Measurements from ENCODE around the gene LDLRAD3.

LDLRAD3 gene

DNA sequence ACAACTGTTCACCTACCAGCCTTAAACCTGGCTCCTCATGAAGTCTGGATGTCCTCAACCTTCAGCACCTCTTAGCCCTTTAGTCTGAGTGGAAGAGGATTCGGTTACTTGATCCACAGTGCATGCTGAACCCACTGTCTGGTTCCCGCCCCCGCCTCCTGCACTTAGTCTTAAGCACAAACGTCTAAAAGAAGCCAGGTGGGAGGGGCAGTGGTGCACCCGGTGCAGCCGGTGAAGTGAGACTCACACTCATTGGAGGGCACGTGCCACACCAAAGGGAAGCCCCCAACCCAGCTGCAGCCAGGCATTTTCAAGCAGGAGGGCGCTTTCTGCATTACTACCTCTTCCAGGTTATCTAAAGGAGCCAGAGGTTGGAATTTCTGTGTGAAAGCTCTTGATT lies 198.6 kb downstream of the LDLRAD3 start:
- DNase-seq = no peak

DNA sequence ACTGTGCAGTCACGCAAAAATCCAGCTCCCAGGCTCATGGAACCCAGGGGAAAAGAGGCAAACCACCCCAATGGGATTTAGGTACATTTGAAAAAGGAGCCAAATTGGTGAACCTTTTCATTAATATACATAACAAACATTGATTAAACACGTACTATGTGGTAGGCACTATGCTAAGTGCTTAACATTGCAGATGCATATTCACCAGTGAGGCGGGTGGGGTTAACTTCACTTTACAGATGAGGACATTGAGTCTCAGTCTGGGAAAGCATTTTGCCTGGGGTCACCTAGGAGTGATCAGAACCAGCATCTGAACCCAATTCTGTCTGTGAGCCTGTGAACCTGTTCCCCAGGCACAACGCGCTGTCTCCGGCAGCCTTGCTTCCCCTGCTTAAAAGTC lies 199.0 kb downstream of the LDLRAD3 start:
- no peak for DNase-seq

DNA sequence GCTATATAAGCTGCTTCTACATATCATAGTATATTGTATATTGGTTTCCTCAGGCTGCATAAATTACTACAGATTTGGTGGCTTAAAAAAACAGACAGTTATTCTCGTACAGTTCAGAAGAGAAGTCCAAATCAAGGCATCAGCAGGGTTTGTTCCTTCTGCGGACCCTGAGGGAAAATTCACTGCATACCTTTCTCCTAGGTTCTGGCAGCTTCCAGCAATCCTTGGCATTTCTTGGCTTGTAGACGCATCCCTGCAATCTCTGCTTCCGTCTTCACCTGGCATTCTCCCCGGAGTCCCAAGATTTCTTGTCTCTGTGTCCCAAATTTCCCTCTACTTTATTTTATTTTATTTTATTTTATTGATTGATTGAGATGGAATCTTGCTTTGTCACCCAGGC lies 202.6 kb downstream of the LDLRAD3 start:
- DNase-seq = no peak

DNA sequence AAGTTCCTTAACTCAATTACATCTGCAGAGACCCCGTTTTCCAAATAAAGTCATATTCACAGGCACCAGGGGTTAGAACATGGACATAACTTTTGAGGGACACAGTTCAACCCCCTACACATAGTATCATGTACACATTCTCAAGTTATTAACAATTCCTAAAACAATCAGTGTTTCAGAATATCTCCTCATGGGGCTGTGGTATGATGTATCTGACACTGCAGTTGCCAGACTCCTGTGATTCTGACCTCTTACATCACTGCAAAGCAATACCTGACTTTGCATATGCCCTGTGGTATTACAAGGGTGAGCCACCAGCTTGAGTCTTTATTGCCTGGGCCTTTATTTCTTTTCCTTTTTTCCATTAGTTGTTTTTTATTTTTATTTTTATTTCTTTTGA lies 203.6 kb downstream of the LDLRAD3 start:
- DNase-seq = no peak

DNA sequence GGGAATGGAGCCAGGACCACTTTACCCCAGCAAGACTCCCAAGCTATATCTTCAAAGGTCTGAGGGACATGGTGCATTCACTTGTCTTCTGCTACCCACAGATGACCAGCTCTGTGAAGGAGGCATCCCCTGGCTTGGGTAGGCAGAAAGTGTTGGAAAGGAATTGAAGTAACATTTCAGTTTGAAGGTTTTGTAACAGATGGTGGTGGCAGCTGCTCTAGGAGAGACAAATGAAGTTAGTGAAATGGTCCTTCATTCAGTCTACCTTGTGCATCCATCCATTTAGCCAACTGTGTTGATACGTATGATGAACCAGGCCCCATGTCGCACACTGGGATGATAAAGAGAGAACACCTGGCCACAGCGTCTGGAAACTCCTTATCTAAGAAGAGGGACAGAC lies 204.8 kb downstream of the LDLRAD3 start:
- no peak for DNase-seq

DNA sequence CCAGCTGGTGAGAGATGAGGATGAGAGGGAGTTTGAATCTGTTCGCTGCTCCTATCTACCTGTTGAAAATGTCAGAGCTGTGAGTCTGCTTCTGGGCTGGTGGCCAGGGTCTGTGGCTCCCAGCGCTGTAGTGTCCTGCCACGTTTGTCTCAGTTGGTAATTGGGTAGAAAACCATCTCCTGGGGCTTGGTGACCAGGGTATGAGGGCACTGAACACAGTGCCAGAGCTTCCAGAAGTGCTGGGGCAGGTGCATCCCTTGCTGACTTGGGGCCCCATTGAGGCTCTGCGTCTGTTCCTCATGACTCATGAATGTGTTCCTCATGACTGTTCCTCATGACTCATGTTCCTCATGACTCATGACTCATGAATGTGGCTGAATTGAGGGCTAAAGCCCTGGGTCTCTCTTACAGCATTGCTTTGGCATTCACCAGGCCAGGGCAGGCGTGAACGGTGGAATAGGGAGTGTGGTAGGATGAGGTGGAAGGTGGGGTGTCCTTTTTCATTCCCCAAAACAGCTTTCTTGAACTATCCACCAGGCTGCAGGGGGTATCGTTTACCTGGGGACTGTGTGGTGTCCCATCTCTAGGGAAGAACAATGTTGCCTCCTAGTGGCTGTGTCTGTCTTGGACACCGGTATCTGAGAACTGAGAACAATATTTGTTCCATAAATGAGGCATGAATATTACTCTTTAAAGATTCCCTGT lies 205.8 kb downstream of the LDLRAD3 start:
- peak; percentile 69 for DNase-seq

DNA sequence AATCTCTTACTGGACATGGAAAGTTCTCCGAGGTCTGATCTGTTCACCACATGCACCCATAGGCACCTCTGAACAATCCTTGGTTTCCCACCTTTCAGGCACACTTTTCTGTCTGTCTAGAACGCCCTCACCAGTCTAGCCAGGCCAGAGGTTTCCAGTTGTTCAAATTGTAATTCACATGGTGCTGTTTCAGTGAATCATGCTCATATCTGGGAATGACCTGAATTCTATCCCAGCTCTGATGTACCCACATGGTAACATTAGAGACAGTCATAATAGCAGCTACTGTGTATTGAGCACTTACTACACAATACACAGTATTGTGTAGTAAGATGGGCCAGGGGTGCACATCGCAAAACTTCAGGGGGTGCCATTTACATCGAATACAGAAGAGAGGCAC lies 207.1 kb downstream of the LDLRAD3 start:
- DNase-seq = no peak

DNA sequence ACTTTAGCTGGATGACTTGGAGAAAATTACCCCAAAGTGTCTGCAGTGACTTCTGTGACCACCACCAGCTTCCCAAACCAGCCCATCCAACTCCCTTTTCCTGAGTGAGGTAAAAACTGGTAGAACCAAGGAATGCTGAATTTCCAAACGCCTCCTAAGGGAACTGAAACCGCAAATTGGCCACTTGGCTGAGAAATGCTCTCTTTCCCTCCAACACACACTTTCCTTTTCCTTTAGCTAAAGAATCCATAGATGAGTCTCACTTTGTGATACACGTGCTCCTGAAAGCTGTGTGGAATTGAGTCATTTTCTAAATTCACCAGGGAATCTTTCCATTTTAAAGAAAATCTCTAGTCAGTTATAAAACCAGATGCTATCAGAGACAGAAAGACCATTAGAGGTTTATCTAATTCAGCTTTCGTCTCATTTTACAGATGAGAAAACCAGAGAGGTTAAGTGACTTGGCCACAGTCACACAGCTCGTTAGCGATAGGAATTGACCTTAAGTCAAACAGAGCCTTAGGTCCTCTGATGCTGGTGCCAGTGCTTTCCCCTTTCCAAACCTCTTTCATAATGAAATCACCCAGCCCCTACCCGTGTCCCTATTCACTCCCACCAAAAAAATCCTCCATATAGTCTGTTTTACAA lies 208.2 kb downstream of the LDLRAD3 start:
- DNase-seq = no peak

DNA sequence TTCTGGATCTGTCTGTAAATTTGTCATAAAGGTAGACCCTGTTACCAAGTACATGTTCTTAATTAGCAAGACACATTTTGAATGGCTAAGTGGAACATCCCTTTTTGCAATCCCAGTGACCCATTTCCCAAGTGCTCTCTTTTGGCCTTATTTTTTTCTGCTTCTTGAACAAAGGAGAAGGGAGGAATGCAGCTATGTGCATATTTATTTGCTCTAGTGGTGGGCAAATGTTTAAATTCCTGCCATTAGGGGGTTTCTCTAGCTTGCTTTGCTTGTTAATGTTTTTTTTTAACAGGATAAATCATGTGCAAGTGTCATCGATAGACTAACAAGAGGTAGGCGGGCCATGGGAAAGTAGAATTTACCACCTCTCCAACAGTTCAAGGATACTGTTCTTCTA lies 209.7 kb downstream of the LDLRAD3 start:
- DNase-seq = no peak

DNA sequence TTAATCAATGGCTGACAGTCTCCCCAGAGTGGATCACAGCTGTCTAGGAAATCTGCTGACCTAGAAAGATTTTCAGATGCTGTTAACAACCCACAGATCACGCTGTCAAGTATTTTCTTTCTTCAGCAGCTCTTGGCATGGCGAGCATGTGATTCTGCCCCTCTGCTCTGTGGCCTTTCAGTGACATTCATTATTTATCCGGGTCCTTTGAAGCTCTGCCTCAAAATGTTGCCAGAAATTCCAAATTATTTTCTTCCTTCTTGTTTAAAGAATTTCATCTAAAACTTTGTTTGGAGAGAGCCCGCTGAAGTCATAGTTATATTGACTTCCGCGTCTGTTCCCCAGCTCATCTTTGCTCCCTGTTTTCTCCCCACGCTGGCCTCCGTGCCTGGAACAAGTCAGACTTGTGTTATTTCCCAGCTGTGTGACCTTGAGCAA lies 211.3 kb downstream of the LDLRAD3 start:
- DNase-seq = no peak

DNA sequence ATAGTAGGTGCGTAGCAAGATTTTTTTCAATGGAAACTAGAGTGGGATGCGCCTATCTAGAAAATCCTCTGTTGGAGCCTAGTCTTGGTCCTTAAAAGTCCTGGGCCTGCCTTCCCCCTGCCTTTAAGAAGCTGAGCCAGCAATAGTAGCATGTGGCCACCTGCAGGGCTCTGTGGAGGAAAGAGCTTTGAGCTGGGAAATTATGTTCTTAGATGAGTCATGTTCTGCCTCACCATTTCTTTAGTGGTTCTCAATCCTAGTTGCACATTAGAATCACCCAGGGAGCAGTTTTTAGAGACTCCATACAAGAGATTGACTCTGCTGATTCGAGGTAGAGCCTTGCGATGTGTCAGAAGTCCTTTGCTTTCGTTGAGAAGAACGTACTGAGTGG lies 211.9 kb downstream of the LDLRAD3 start:
- no peak for DNase-seq

DNA sequence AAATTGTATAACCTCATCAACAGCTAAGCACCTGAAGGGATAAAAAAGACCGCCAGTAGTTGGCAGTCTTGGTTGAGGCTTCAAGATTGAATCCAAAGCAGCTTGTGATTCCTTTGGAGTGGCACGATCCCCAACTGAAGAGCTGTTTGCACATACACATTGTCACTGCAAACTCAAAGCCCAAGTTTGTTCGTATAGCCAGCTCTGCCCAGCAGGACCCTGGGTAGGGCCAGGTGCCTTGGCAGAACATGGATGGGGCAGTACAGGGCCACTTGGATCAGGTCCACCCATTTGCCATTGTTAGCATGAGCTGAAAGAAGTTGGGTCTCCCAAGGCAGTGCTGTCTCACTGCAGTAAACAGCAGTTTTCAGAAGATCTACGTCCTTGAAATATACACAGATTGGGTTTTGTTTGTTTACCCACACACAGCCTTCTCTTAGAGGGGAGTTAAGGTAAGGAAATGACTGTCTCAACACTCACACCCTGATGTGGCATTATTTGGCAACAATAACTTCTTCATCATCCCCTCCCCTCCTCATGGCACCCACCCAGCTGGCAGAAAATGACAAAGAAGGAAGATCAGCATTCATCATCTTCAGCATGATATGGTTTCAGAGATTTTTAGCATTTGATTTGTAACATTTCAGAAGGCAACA lies 212.4 kb downstream of the LDLRAD3 start:
- no peak for DNase-seq

DNA sequence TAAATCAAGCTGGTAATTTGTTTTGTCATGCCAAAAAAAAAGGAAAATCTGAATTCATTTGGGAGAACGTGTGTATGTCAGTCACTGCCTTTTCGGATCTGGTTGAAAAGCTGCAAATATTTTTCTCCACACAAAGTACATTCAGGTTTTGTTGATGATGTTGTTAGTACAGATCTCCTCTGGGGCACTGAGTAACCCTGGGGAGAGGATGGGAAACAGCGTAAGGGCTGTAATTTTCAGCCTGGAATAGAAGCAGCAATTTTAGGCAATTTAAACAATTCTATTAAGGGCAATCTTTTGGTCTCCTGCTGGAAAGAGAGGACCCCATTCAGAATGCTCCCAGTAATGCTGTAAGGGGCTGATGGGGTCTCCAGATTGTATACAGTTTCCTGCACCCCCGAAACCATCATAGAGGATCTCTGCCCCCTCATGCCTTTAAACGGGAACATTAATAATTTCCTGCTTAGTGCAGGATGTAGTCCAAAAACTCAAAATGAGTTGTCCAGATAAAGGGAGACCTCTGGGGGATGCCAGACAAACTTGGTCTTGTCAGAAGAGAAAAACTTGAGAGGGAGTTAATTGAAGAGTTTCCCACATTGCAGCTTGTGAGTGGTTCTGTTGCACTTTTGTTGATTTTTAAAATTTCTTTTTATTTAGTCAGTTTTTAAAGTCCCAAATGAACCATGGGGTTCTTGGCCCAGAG lies 213.1 kb downstream of the LDLRAD3 start:
- DNase-seq = no peak

DNA sequence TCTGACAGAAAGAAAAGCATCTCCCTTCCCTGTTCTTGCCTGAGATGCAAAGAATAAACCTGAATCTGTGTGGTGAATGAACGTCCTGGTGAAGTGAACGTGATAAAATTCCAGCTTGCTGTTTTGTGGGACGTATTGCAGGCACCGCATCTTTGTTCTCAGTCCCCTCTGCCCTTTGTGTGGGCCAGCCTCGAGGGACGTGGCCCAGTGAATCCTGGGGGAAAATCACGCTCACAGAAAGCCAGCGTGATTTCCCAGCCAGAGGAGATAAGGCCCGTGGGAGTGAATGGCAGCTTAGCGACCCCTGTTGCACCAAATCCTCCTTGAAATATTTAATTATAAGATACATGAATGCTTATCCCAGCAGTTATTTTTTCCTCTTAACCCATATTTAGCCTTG lies 216.2 kb downstream of the LDLRAD3 start:
- DNase-seq = no peak

DNA sequence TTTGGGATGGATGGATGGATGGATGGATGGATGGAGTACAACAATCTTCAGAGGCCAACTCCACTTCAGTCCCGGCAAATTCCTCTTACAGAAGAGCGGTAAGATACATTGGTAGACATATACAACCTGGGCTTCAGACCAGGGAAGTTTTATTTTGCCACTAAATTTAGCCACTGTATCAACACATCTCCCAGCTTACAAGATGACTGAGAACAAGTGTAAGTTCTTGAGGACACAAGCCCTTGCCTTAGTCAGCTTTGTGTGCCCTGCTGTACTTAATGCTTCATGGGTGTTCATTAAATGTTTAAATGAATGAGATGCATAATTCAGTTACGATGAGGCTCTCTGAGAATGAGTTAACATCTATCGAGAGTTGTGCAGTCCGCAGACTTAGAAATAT lies 217.7 kb downstream of the LDLRAD3 start:
- no peak for DNase-seq

DNA sequence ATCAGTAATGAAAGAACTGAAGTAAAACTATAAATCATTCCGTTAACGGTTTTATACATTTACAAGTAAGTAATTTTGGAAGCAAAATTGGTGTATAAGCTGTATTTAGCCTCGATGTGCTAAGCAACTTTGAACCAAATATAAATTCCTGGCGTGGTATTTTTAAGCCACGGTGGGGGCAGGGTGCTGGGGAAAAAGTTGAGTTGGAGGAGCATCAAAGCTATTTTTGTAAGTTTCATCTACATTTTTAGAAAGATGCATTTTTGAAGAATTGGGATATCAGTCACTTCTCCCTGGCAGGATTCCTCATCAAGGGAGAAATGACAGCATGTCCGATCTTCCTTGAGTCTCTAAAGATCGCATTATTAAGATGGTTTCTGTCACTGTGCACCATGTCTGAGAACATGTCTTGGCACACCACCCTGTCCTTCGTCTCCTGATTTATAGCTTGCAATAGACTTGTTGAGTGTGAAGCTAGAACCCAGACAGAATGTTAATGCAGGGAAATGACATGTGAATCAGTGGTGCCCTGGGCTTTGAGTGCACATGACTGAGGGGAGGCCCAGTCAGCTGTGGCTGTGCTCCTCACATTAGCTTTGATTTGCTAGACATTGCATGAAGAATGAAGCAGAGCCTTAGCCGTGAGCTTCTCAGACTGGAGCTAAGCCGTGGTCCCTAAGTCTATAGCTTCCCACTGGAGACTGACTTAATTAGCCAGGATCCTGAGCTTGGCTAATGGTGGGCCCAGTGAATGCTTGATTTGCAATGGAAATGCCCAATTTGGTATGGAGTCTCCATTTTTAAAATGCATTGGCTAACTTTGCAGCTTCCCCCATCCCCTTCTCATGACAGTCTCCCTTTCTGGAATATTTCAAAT lies 218.4 kb downstream of the LDLRAD3 start:
- no peak for DNase-seq

DNA sequence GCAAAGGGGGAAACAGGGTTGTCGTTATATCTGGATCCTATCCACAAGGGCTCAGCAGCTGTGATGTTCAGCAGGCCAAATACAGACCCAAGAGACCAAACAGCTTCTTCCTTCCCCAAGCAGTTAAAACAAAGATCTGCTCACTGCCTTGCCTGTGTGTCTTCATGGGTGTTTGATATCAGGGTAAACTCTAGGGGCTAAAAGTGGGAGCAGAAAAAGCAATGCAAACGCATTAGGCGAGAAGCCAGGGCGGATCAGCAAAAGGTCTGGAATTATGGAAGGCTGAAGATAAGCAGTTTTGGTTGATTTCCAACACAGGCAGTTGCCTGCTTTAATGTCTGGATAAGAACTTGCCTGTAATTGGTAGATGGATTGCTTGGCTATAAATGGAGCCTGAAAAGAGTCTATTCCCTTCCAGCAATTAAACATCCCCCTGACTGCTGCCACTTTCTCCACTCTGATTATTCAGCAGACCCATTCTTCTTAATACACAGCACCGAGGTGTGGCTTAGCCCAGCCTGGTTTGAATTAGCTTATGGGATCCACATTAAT lies 219.1 kb downstream of the LDLRAD3 start:
- no peak for DNase-seq

DNA sequence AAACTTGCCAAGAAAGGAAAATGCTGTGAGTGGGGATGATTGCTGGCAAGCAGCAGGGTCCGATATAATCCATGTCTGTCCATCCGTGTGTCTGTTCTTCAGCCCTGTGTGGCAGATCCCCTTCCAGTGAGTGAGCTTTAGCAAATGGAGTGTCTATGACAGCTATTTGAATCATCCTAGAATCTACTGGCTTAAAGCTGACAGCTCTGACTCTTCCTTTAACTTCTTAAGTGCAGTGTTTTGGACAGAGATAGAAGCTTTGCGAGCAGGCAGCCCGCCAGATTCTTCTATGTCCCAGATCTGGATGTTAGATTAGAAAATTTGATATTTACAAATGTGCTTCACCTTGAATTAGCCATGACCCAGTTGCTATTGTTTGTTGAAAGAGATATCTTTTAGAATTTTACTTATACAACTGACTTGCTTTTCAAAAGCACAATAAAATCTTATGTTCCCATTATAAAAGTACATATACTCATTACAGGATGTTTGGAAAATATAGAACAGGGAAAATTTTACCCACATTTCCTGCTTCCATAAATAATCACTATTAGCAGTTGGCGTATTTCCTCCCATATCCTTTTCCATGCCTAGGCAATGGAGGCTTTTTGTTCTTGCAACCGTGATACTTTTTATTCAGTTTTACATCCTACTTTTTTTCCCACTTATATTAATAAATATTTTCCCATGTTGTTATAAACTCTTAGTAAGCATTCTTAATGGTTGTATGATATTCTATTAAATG lies 220.8 kb downstream of the LDLRAD3 start:
- DNase-seq = no peak

DNA sequence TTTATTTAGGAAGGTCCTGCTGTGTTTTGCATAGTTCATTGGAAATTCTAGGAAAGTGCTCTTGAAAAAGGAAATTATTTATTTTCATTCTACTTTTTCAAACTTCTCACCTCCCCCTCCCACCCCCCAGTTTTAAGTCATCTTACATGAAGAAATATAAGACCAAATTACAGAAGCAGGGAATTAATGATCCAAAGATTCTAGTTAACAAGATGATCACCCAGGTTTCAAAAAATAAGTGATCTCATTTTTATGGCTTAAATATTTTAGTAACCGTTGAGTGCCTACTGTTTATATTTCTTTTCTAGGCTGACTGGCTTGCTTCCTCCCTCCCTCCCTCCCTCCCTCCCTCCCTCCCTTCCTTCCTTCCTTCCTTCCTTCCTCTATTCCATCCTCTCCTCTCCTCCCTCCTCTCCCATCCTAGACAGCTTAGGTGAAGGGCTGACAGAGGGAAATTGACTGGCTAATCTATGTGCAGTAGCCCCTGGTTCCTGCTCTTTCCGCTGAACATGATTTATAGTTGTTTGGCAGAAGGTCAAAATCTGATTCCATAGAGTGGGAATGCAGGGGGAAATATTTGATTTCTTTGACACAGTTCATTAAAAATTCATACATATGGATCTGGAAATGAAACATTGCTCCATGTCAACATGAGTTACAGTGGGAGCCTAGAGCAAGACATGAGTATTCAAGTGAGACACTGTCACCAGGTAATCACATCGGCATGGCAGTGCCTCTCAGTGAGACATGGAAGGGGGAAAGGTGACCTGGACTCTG lies 221.9 kb downstream of the LDLRAD3 start:
- DNase-seq = no peak

DNA sequence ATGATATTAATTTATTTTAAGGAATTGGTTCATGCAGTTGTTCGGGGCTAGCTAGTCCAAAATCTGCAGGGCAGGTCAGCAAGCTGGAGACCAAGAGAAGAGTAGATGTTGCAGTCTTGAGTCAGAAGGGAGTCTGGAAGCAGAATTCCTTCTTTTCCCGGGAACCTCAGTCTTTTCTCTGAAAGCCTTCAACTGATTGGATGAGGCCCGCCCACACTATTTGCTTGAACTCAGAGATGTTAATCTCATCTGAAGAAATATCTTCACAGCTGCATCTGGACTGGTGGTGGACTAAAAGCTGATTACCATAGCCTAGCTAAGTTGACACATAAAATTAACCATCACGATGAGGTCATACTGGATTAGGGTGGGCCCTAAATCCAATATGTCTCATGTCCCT lies 223.2 kb downstream of the LDLRAD3 start:
- DNase-seq = no peak

DNA sequence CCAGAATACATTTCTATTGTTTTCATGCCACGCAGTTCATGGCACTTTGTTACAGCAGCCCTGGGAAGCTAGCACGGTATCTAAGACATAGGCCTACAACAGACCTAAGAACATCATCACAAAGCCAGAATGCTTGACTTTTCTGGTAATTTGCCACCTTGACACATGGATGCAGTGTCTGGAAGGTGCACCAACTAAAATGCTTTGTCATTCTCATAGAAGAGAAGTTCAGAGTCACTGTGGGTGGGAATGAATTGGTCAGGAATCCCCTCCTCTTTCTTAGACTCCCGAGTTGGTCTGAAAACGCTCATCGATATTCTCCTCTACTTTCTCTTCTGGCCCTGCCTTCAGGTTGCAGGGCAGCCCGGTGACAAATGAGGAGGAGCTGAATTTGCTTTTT lies 223.9 kb downstream of the LDLRAD3 start:
- DNase-seq = no peak

All from SHP77 treated with DMSO at 0.1 percent for 48 hours (cell line).